Ishikawa (cell line): Measurements from ENCODE around the gene TMEM30B.
A peak's percentile ranks its signal among the peaks of the same experiment; 100 is the strongest.

Experiments
- CEBPB ChIP-seq: IDR thresholded peaks from 2 replicates; pipeline ENCODE4 v1.6.1; 2012
- CREB1 ChIP-seq: IDR thresholded peaks from 2 replicates; pipeline ENCODE4 v1.6.1; 2012; ENCODE audit warnings: low read depth
- EGR1 ChIP-seq: IDR thresholded peaks from 2 replicates; pipeline ENCODE4 v1.6.1; 2012
- EP300 ChIP-seq: IDR thresholded peaks from 2 replicates; pipeline ENCODE4 v1.6.1; 2012; ENCODE audit warnings: borderline replicate concordance
- FOXM1 ChIP-seq: IDR thresholded peaks from 2 replicates; pipeline ENCODE4 v1.6.1; 2012; ENCODE audit warnings: low read depth, borderline replicate concordance
- NFIC ChIP-seq: IDR thresholded peaks from 2 replicates; pipeline ENCODE4 v1.6.1; 2012
- RAD21 ChIP-seq: IDR thresholded peaks from 2 replicates; pipeline ENCODE4 v1.6.1; 2012; ENCODE audit warnings: low read depth
- TAF1 ChIP-seq: IDR thresholded peaks from 2 replicates; pipeline ENCODE4 v1.6.1; 2012; ENCODE audit warnings: low read depth, mild to moderate bottlenecking
- TCF12 ChIP-seq: IDR thresholded peaks from 2 replicates; pipeline ENCODE4 v1.6.1; 2012; ENCODE audit warnings: low read depth
- TEAD4 ChIP-seq: IDR thresholded peaks from 2 replicates; pipeline ENCODE4 v1.6.1; 2012
- YY1 ChIP-seq: IDR thresholded peaks from 2 replicates; pipeline ENCODE4 v1.6.1; 2012; ENCODE audit warnings: low read depth
- ZBTB7A ChIP-seq: IDR thresholded peaks from 2 replicates; pipeline ENCODE4 v1.6.1; 2012; ENCODE audit warnings: low read depth
- TF ChIP-seq, protein P1 (sequence below): IDR thresholded peaks from 2 replicates; pipeline ENCODE4 v1.6.1; 2012
- TF ChIP-seq, protein P2 (sequence below): IDR thresholded peaks from 2 replicates; pipeline ENCODE4 v1.6.1; 2012
- TF ChIP-seq, protein P3 (sequence below): IDR thresholded peaks from 2 replicates; pipeline ENCODE4 v1.6.1; 2012; ENCODE audit warnings: low read depth, mild to moderate bottlenecking

TMEM30B gene

DNA sequence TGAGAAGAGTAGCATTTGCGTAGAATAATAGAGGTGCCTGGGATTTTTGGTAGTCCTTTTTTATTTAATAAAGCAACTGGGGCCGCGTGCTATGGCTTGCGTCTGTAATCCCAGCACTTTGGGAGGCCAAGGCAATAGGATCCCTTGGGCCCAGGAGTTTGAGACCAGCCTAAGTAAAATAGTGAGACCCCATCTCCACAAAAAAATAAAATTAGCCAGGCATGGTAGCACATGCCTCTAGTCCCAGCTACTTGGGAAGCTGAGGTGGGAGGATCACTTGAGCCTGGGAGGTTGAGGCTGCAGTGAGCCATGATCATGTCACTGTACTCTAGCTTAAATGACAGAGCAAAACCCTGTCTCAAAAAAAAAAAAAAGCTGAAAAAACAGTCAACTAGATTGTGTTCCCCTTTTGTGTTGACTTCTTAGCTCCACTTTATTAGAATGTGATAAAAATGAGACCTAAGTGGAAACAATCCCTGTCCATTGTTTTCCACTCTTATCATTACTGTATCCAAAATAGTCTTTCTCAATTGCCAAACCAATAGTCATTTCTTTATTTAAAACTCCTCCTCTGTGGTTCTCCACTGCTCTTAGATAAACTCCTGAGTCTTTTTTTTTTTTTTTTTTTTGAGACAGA lies 47.6 kb upstream of the TMEM30B start:
- TF ChIP-seq, protein P1, sequence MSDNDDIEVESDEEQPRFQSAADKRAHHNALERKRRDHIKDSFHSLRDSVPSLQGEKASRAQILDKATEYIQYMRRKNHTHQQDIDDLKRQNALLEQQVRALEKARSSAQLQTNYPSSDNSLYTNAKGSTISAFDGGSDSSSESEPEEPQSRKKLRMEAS, result no peak
- TF ChIP-seq TCF12, result no peak
- TF ChIP-seq RAD21, result no peak
- TF ChIP-seq, protein P2, sequence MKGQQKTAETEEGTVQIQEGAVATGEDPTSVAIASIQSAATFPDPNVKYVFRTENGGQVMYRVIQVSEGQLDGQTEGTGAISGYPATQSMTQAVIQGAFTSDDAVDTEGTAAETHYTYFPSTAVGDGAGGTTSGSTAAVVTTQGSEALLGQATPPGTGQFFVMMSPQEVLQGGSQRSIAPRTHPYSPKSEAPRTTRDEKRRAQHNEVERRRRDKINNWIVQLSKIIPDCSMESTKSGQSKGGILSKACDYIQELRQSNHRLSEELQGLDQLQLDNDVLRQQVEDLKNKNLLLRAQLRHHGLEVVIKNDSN, result no peak
- TF ChIP-seq TEAD4, result no peak
- TF ChIP-seq YY1, result no peak
- TF ChIP-seq ZBTB7A, result no peak
- TF ChIP-seq TAF1, result no peak
- TF ChIP-seq FOXM1, result no peak
- no peak for TF ChIP-seq EP300
- TF ChIP-seq, protein P3, sequence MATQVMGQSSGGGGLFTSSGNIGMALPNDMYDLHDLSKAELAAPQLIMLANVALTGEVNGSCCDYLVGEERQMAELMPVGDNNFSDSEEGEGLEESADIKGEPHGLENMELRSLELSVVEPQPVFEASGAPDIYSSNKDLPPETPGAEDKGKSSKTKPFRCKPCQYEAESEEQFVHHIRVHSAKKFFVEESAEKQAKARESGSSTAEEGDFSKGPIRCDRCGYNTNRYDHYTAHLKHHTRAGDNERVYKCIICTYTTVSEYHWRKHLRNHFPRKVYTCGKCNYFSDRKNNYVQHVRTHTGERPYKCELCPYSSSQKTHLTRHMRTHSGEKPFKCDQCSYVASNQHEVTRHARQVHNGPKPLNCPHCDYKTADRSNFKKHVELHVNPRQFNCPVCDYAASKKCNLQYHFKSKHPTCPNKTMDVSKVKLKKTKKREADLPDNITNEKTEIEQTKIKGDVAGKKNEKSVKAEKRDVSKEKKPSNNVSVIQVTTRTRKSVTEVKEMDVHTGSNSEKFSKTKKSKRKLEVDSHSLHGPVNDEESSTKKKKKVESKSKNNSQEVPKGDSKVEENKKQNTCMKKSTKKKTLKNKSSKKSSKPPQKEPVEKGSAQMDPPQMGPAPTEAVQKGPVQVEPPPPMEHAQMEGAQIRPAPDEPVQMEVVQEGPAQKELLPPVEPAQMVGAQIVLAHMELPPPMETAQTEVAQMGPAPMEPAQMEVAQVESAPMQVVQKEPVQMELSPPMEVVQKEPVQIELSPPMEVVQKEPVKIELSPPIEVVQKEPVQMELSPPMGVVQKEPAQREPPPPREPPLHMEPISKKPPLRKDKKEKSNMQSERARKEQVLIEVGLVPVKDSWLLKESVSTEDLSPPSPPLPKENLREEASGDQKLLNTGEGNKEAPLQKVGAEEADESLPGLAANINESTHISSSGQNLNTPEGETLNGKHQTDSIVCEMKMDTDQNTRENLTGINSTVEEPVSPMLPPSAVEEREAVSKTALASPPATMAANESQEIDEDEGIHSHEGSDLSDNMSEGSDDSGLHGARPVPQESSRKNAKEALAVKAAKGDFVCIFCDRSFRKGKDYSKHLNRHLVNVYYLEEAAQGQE, result no peak
- TF ChIP-seq CEBPB, result no peak
- TF ChIP-seq EGR1, result no peak
- no peak for TF ChIP-seq NFIC
- TF ChIP-seq CREB1, result no peak

DNA sequence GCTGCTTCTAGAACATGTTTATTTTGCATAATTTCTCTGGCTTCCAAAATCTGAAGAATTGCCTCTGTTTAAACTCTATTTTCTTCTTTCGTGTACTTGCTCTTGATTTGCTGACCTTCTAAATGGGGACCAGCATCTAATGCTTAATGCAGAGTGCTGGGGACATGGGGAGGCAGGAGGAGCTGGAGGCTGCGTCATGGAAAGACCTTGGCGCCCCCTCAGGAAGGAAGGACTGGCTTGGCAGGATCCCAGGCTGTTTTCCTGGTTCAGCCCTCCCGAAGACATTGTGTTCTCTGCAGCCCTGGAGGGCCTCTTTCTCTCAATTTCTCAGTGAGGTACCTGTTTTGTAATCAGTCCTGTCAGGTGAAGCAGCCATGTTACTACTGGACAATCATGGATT lies 45.7 kb upstream of the TMEM30B start:
- TF ChIP-seq TAF1 (no peak), NFIC (0 out of 2 replicates have a peak, but pooled peaks have one; percentile 19)

DNA sequence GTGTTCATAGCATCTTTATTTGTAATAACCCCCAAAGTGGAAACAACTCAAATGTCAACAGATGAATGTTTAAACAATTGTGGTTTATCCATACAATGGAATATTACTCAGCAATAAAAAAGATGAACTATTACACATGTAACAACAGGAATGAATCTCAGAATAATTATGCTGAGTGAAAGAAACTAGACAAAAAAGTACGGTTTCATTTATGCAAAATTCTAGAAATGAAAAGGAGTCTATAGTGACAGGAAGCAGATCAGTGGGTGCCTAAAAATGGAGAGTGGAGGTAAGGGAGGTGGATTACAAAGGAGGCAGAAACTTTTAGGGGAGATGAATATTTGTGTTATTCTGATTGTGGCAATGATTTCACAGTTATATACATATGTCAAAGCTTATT lies 45.0 kb upstream of the TMEM30B start:
- TF ChIP-seq ZBTB7A (no peak), NFIC (no peak)

DNA sequence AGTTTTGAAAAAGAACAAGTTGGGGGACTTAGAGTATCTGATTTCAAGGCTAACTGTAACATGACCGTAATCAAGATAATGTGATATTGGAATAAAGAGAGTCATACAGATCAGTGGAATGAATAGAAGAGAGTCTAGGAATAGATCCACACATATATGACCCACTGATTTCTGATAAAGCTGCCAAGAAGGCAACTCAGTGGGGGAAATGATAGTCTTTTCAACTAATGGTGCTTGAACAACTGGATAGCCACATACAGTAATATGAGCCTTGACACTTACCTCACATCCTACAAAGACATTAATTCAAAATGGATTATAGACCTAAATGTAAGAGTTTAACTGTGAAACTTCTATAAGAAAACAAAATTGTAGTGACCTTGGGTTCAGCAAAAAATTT lies 44.0 kb upstream of the TMEM30B start:
- TF ChIP-seq EGR1, result no peak
- no peak for TF ChIP-seq EP300
- no peak for TF ChIP-seq NFIC
- TF ChIP-seq TCF12, result no peak
- TF ChIP-seq, protein P3, result no peak
- no peak for TF ChIP-seq TAF1
- no peak for TF ChIP-seq CEBPB

DNA sequence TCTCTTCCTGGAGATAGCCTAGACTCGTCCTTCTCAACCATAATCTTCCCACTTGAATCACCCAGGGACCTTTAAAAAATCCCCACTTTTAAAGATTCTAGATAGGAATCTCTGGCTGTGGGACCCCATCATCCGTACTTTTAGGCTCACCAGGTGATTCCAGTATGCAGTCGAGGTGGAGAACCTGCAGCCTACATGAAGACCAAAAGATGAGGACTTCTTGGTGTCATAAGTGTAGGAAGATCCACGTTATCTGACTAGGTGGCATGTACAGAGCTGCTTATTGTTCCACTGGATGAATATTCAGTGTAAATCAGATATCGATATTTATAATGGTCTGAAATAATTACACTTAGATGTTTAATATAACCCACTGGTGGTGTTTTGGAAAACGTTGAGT lies 42.8 kb upstream of the TMEM30B start:
- TF ChIP-seq RAD21, result no peak
- TF ChIP-seq CEBPB, result no peak
- no peak for TF ChIP-seq FOXM1
- no peak for TF ChIP-seq NFIC
- TF ChIP-seq TEAD4, result no peak
- no peak for TF ChIP-seq YY1
- TF ChIP-seq TAF1, result no peak

DNA sequence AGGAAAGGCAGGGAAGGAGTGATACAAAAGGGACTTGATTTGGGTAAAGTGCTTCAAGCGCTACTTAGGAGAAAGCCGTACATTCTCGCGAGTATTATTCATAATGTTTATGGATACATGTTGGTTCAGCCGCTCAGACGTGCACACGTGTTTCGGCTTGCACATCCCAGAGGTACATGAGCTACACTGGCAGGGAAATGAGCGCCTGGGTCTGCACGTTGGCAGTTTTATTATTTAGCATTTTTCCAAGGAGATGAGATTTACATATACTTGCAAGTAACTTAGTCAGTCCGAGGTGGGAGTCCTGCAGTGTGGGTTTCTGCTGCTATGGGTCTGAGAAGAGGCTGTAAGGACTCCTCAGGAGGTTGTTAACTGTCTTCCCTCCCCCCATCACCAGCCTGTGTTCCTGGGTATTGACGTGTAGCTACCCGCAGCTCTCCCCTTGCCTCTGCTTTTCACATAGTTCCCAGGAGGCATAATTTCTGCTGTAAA lies 41.7 kb upstream of the TMEM30B start:
- TF ChIP-seq ZBTB7A, result no peak
- no peak for TF ChIP-seq TEAD4

DNA sequence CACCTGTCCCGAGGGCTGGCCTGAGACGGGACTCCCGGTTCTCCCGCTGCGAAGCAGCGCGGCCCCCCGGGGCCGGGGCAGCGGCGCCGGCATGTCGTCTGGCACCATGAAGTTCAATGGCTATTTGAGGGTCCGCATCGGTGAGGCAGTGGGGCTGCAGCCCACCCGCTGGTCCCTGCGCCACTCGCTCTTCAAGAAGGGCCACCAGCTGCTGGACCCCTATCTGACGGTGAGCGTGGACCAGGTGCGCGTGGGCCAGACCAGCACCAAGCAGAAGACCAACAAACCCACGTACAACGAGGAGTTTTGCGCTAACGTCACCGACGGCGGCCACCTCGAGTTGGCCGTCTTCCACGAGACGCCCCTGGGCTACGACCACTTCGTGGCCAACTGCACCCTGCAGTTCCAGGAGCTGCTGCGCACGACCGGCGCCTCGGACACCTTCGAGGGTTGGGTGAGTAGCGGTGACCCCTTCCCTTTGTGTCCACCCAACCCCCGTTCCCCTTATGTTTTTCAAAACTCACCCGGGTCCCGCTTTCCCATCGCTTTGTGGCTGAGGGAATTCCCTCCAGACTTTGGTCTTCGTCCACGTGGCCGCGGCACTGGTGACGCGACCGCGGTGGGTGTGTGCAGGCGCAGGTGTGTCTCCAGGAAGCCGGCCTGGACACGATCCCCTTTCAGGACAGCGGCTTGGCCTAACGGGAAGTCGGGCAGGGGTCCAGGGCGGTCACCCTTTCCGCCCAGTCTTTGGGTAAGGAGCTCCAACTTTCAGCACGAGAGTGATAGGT lies 41.1 kb upstream of the TMEM30B start:
- TF ChIP-seq NFIC (no peak), TAF1 (no peak), CREB1 (no peak), EP300 (no peak), RAD21 (no peak), TEAD4 (no peak), EGR1 (no peak), FOXM1 (no peak), TCF12 (no peak), ZBTB7A (no peak), YY1 (no peak), CEBPB (no peak)
- TF ChIP-seq, protein P3, result no peak
- TF ChIP-seq, protein P1, result no peak
- TF ChIP-seq, protein P2, result no peak
